H1 (cell line): ENCODE measurements around the gene IKZF2. TPM values are rescaled to one million over a fixed set of nuclear protein-coding genes. Genes with fewer than 3 reads are reported as not detected.

Experiments
- KDM5A ChIP-seq: fragments of 200-600 bp; IDR thresholded peaks from 2 replicates; pipeline ENCODE4 v1.7.1; 2012; ENCODE audit warnings: mild to moderate bottlenecking, low read length, inconsistent platforms, mixed read lengths
- ZNF274 ChIP-seq: IDR thresholded peaks from 2 replicates; pipeline ENCODE4 v1.7.0; 2012; ENCODE audit warnings: low read length, borderline replicate concordance; ENCODE audit errors: extremely low read depth
- polyA plus RNA-seq, 7 experiments: library from polyadenylated mRNA; depleted of rRNA in 3 of 7; stranded (reverse) in 5 of 7; unstranded in 2 of 7; fragments of >200 nt in 5 of 7; fragments of 200-250 nt in 2 of 7; gene quantifications; 1 replicate in 5 of 7; 2 replicates in 1 of 7; 4 replicates in 1 of 7; pipeline versions ENCODE4 v1.2.1 to v1.2.3, GENCODE V29; 2011 to 2013; ENCODE audit warnings: missing spikeins in 2 of 7, mixed read lengths in 2 of 7
- total RNA-seq: library from RNA; stranded (reverse); fragmentation: NEBNext Ultra II Directional; extraction: Animal tissue kit (Norgen Biotek cat#: 25700); gene quantifications from 2 replicates; pipeline ENCODE4 v1.2.1, GENCODE V29; 2021
- TF ChIP-seq, protein P1 (sequence below): IDR thresholded peaks from 2 replicates; pipeline ENCODE4 v1.6.1; 2012; ENCODE audit warnings: low read length, inconsistent platforms
- TF ChIP-seq, protein P2 (sequence below): IDR thresholded peaks from 2 replicates; pipeline ENCODE4 v1.6.1; 2012; ENCODE audit warnings: inconsistent platforms

IKZF2 gene
- total and polyA plus RNA-seq, 2 of the 8 experiments (the other 6 are each of a cell fraction or from before 2014, with no cell fraction given) = 1.7 to 4.4 TPM

DNA sequence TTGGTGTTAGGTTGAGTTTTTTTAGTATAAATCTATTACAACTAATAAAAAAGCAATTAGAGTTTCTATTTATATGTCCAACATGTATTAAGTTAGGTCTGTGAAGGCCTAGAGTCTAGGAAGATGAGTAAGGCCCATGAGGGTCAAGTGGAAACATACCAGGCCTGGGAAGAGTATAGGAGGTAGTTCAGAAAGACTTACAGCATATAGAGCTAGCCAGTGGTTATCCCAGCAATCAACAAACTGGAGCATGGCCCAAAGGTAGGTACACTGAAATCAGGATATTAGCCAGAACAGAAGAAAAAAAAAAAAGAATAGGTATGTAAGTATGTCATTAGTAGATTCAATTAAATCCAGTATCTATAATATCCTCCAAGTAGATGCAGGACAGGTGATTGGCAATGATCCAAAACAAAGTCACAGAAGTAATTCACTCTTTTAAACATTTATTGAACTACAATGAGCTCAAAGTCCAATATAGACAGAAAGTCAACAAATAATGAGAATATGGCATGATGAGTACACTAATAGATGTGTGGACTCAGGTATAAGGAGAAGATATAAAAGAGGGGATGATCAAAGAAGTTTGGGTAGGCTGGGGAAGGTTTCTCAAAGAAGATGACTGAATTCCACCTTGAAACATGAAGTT is 70.3 kb downstream of the IKZF2 start (continued):
- TF ChIP-seq, protein P1, sequence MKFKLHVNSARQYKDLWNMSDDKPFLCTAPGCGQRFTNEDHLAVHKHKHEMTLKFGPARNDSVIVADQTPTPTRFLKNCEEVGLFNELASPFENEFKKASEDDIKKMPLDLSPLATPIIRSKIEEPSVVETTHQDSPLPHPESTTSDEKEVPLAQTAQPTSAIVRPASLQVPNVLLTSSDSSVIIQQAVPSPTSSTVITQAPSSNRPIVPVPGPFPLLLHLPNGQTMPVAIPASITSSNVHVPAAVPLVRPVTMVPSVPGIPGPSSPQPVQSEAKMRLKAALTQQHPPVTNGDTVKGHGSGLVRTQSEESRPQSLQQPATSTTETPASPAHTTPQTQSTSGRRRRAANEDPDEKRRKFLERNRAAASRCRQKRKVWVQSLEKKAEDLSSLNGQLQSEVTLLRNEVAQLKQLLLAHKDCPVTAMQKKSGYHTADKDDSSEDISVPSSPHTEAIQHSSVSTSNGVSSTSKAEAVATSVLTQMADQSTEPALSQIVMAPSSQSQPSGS = no peak
- TF ChIP-seq KDM5A = no peak
- TF ChIP-seq ZNF274 = no peak
- TF ChIP-seq, protein P2, sequence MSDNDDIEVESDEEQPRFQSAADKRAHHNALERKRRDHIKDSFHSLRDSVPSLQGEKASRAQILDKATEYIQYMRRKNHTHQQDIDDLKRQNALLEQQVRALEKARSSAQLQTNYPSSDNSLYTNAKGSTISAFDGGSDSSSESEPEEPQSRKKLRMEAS = no peak
